ENCODE data around the gene PBX2.

DNA sequence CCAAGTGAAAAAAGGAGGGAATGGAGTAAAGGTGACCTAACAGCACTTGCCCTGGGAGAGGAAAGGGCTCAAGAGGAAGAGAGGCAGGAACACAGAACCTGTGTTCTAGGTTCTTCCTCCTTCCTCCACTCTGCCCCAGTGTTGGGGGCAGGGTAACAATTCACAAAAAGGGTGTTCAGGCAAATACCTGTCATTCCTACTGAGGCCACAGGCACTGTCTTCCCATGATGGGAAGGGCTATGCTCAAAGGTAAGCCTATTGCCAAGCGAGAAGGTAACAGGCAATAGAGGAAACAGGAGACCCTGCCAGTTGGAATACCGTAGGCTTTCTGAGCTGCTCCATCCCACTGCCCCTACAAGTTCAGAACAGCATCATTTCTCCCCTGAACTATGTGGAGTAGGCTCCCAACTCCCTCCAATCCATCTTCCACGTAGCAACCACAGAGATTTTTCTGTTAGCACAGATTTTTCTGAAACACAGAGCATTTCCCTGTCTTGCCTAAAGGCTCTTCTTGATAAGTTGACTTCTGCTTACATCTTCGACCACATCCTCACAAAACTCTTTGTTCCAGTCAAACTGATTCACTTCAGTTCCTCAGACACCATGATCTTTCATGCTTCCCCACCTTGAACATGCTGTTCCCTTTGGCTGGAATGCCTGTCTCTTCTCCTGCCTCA lies 16.8 kb downstream of the PBX2 start:
- TF ChIP-seq CTCF (IDR thresholded peaks at IDR 0.05; ENCODE audit: low read length) (no peak), EZH2 (IDR thresholded peaks at IDR 0.05; ENCODE audit: borderline replicate concordance, low read length) (no peak)

All from OCI-LY1 (cell line).